Measurements from ENCODE around the gene SLC6A8.

Gene SLC6A8

DNA sequence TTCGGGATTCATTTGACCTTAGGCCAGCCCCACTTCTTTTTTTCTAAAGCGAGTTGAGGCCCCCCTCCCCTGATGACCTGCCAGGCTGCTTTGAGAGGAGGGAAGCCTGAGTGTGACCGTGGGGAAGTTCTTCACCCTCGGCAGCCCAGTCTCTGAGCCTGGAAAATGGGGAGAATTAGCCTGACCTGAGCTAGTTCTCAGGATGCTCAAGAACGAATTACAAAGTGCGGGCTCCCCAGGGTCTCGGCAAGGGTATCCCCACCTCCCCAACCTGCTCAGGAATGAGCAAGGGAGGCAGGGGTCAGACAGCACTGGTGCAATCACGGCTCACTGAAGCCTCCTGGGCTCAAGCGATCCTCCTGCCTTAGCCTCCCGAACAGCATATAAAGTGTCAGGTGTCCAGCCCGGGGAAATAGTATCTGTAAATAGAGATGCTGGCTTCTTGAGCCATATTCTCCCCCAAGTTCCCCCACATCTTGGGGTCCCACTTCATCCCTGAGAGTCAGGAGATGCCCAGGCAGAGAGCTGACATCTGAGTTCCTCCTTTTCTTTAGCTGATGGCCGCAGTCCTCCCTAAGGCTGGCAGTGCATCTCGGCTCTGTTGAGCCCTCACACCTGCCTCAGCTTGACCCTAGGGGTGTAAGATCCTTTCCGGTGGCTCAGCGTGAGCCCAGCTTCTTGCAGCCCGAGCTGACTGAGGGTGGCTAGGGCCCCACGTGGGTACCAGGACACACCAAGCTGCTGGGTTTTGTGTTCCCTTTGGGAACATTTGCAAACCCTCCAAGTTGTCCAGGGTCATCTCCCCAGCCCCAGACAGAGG is 39.2 kb upstream of the SLC6A8 start:
- DNase-seq = no peak

DNA sequence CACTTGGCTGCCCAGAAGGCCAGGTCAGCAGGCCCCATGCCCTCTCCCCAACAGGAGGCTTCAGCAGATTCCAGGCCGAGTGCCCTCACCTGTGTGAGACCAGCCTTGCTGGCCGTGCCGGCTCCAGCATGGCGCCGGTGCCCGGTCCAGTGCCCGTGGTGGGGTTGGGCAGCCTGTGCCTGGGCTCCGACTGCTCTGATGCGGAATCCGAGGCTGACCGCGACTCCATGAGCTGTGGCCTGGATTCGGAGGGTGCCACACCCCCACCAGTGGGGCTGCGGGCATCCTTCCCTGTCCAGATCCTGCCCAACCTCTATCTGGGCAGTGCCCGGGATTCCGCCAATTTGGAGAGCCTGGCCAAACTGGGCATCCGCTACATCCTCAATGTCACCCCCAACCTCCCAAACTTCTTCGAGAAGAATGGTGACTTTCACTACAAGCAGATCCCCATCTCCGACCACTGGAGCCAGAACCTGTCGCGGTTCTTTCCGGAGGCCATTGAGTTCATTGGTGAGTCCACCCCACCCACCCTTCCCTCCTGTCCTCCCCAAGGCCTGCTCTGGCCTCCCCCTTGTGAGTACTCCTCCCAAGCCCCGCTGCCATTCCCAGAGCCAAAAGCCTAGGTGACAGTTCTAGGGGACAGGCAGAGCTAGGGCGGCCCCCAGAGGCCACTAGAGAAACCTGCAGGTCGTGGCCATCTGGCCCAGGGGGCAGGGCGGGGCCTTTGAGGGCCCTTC is 38.4 kb upstream of the SLC6A8 start:
- DNase-seq = no peak

DNA sequence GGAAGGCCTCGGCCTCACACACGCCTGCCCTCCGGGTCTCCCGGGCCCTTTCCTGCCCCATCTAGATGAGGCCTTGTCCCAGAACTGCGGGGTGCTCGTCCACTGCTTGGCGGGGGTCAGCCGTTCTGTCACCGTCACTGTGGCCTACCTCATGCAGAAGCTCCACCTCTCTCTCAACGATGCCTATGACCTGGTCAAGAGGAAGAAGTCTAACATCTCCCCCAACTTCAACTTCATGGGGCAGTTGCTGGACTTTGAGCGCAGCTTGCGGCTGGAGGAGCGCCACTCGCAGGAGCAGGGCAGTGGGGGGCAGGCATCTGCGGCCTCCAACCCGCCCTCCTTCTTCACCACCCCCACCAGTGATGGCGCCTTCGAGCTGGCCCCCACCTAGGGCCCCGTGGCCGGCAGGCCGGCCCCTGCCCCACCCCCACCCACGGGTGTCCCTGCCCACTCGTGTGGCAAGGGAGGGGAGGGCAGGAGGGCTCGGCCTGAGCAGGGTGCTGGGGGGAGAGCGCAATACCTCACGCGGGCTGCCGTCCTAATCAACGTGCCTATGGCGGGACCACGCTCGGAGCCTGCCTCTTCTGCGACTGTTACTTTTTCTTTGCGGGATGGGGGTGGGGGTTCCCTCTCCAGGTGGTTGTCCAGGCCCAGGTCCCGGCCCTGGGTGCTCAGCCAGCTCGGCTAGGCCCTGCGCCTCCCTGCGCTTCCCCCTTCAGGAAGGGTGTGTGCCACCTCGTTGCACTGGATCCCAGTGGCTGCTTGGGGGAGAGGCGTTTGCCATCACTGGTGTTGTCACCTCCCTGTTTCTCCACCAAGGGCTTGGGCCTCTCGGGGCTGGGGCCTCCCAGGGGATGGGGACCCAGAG is 37.6 kb upstream of the SLC6A8 start:
- DNase-seq = no peak

DNA sequence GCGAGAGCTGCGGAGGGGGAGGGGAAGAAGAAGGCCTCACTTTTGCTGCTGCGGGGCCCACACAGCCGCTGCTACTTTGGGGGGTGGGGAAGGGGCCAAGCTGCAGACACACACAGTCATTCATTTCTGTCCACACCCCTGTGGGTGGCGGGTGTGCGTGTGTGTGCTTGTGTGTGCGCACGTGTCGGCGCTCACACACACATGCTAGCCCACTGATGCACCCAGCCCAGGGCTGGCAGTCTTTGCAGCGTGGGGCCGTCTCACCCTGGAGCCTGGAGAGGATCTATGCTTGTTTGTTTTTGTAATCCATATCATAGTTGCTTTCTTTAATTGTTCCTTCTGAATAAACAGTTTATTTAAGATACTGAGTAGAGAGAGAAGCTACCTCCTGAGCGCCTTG is 36.8 kb upstream of the SLC6A8 start:
- no peak for DNase-seq

DNA sequence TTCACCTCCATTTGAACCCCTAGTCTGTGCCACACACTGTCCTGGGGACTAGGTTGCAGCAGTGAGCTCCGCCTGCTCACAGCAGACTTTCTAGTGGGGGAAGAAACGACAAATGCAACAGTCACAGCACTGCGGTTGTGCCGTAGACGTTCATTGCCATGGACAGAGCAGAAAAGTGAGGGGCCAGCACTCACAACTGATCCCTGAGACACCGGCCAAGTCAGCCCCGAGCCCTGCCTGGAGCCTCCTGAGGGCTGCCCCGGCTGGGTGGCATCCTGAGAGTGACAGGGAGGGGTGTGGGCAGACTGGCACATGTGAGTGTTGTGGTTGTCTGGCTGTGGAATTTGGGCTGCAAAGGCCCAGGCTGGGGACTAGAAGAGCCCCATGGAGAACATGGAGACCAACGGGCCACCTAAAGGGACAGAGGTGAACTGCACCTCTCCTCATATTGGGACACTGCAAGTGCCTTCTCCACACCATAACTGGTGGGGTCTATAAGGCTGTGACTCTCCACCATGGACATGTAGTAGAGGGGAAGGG is 36.1 kb upstream of the SLC6A8 start:
- DNase-seq = no peak

DNA sequence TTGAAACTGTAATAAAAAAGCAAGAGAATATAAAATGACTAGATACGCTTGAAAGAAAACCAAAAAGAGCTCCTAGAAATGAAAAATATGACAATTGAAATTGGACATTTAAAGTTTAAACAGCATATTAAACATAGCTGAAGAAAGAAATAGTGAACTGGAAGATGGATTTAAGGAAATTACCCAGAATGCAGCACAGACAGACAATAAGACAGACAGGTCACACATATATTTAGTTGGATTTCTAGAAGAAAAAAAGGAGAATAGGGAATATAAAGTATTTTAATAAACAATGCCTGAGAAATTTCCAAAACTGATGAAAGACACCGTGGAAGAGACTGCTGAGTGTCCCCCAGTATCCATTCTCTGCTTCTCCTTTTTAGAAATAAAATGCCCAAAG is 34.2 kb upstream of the SLC6A8 start:
- no peak for DNase-seq

DNA sequence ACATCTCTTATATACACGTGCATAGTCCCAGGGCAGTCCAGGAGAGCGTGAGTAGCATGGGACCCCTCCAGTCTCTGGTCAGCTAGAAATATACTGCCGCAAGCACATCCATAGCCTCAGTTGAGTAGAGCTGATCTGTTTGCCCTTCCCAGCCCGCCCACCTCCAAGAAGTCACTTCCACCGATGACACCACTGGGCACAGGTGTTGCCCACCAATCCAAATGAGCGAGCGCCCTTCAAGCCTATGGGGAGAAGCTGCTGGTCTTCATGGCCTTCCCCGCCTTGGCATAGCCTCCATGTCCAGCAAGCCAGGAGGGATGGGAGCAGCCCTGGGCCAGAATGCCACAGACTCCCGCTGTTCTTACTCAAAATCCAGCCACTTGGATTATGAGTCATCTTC is 30.6 kb upstream of the SLC6A8 start:
- no peak for DNase-seq

DNA sequence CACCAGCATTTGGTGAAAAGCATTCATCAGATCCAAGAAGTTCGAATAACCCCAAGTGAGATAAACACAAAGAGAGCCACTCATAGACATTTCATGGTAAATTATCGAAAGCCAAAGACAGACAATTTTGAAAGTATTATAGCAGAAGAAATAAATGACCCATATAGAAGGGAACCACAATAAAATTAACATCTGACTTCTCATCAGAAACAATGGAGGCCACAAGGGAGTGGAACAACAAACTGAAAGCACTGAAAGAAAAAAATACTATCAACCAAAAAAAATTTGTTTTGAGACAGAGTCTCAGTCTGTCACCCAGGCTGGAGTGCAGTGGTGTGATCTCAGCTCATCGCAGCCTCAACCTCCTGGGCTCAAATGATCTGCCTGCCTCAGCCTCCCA is 28.5 kb upstream of the SLC6A8 start:
- DNase-seq = no peak

DNA sequence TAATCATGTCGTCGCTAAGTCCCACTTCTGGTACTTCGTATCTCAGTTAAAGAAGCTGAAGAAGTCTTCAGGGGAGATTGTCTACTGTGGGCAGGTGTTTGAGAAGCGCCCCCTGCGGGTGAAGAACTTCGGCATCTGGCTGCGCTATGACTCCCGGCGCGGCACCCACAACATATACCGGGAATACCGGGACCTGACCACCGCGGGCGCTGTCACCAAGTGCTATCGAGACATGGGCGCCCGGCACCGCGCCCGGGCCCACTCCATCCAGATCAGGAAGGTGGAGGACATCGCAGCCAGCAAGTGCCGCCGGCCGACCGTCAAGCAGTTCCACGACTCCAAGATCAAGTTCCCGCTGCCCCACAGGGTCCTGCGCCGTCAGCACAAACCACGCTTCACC is 25.5 kb upstream of the SLC6A8 start:
- DNase-seq = no peak

DNA sequence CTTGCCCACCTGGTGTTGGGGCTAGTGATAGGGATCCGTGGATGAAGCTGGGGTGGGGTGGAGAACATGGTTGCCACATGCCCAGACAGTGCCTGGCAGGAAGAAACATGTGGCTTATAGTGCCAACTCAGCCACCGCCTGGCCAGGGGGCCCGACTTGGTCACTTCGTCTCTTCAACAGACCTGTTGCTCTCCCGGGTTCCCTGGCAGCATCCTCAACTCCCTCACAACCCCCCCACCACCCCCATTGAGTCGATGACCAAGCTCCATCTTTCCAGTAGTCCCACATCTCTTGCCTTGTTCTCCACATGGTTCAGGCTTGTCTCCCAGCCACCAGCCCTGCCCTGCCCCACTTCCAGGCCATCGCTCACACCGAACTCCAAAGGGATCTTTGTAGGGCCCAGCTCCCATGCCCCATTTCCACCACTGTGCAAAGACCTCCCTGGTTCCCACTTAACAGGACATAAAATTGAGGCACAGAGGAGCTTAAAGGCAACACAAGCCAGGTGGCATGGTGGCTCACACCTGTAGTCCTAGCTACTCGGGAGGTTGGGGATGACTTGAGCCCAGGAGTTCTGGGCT is 21.9 kb upstream of the SLC6A8 start:
- no peak for DNase-seq

DNA sequence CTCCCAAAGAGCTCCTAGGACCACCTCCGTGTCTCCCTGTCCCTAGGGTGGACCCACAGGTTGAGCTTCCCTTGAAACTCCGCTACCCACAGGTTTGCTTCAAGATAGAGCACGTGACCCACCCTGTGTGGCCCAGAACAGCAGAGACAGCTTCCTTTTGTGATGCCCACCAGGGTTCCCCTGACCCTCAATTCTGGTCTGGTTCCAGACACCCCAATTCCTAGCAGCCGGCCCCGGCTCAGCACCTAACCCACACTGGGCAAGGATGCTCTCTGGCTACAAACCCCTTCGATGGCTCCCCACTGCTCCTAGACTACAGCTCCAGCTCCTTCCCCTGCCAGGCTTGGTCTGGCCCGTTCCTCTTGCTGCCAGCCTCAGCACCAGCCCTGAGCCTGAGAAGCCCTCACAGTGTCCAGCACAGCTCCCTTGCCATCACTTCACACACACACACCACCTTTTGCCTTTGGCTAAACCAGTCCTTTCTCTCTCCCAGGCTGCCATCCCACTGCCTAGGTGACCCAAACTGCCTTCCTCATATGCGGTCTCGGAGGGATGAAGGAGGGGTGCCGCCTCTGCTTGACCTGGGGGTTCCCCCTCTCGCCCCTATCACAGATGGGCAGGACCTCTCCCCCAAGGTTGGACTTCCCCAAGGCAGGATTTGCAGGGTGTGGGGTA is 20.3 kb upstream of the SLC6A8 start:
- no peak for DNase-seq

DNA sequence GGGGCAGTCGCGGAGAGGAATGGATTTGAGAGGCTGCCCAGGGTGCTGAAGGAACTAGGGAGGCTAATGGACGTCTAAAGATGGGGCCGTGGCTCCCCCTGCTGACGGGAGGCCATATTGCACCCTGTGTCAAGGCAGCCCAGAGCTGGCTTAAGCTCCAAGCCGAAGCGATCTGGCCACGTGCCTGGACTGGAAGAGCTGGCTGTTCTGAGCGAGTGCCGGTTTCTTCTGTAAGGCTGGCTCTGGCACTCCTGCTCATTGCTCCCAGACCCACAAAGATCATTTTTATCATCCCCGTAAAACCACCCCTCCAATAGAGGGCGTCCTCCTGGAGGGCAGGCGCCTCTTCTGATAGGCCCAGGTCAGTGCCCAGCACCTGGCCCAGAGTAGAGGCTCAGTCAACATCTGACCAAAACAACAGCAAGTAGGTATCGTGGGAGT is 19.8 kb upstream of the SLC6A8 start:
- DNase-seq = peak; percentile 49

DNA sequence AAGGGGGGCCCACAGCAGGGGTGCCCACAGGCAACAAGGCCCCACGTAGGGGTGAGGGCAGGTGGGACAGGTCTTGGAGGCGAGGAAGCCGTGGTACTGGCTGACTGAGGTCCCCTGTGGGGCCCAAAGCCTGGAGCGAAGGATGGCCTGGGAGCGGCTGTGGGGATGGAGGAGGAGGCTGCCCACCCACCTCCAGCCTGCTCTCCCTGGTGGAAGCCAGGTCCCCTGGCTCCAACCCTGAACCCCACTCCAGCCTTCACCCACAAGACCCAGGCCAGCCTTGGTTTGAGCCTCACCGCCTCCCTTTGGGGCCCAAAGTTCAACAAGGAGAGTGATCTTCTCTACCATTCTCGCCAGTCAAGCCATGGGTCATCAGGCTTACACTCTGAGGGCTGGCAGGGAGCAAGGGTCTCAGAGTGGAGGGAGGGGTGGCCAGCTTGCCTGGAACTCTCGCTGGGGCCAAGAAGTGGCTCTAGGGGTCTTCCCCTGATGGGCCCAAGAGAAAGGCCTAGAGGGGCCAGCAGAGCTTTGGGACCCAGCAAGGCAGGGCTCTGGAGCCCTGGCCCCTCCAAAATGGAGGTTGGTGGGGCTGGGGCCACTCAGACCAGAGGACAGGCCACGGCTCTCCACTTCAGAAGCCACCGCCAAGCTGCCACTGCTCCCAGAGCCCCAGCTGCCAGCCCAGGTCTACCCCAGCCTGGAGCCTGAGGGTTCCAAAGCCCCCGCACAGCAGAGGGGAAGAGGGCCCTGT is 19.1 kb upstream of the SLC6A8 start:
- no peak for DNase-seq

DNA sequence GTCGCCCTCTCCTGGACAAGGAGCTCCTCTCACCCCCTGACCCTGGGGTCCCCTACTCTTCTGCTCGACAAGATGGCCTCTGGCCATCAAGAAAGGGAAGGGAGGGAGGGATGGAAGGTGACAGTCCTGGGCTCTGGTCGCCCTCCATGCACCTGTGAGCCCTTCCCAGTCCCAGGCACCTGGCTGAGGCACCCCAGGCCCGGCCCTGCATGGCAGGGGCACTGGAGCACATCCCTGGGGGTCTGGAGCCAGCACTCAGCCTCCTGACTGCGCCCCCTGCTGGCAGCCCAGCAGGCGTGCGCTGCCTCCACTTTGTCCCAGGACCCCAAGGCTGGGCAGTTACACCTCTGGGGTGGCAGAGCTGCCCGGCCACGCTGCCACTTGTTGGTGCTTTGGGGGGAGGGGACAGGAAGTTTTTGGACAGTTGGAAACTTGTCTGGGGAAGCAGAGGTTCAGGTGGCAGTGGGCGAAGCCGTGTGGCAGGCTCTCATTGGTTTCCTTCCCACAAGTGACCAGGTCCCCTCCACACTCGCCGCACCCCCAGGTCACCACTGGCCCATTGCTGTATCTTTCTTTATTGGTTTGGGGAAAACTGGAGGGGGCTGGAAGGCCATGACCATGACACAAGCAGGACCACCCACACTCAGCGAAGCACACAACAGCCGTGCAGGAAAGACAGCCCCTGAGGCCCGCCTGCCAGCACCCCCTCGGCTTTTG is 18.4 kb upstream of the SLC6A8 start:
- DNase-seq = no peak

DNA sequence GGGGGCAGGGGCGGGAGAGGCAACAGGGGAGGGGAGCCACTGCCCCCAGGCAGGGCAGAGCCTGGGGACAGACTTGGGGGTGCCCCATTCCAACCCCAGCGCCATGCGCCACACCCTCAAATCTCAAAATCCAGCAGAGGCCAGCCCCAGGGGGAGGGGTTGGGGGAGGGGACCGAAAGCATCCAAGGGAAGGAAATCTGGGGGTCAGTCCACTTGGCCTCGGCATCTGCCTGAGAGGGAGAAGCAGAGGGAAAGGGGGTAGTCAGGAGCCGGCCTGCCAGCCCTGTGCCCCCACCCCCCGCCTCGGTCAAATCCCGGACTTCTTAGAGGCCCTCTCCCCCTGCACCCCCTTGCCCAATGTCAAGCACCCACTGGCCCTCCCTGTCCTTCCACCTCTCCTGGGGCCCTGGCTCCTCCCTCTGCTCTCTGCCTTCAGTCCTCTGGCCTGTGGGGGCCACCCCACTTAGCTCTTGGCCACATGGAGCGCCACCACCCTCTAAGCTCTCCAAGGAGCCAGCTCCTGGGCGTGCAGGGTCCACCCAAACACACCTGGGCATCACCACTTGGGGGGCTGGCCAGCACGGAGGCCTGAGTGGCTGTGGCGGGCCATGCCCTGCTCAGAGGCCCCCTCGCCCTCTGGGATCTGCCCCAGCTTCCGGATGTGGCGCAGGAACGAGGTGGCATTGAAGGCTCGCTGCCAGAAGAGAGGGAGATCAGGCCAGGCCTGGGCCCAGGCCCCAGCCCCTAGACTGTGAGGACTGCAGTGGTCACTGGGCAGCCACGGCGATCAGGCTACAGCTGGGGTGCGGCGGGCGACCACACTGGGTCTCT is 17.6 kb upstream of the SLC6A8 start:
- no peak for DNase-seq

DNA sequence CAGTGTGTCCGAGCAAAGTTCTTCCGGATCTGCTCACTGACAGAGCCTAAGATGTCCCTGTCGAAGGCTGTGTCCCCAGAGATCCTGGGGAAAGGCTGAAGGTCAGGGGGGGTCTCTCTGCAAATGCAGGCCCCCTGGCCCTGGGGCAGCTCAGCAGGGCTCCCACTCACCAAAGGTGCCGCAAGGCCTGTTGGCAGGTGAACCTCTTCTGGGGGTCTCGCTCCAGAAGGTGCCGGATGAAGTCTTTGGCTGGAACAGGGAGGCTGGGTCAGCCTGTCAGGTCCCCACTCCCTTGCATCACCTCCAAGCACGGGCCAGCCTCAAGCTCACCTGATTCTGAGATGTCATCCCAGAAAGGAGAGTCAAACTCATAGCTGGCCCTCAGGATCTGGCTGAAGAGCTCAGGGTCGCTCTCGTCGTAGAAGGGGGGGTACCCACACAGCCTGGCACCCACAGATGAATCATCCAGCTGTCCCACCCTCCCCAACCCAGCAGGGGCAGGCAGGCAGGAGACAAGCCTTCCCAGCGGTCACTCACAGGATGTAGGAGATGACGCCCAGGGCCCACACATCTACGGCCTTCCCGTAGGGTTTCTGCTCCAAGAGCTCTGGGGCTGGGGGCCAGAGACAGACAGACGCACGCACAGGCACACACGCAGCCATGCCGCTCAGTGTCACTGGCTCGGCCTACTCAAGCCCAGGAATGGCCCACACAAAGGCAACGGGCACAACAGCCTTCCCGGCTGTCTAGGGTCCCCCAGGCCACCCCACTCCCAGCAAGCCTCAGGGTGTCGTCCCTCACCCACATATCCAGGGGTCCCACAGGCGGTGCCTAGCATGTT is 16.8 kb upstream of the SLC6A8 start:
- no peak for DNase-seq

DNA sequence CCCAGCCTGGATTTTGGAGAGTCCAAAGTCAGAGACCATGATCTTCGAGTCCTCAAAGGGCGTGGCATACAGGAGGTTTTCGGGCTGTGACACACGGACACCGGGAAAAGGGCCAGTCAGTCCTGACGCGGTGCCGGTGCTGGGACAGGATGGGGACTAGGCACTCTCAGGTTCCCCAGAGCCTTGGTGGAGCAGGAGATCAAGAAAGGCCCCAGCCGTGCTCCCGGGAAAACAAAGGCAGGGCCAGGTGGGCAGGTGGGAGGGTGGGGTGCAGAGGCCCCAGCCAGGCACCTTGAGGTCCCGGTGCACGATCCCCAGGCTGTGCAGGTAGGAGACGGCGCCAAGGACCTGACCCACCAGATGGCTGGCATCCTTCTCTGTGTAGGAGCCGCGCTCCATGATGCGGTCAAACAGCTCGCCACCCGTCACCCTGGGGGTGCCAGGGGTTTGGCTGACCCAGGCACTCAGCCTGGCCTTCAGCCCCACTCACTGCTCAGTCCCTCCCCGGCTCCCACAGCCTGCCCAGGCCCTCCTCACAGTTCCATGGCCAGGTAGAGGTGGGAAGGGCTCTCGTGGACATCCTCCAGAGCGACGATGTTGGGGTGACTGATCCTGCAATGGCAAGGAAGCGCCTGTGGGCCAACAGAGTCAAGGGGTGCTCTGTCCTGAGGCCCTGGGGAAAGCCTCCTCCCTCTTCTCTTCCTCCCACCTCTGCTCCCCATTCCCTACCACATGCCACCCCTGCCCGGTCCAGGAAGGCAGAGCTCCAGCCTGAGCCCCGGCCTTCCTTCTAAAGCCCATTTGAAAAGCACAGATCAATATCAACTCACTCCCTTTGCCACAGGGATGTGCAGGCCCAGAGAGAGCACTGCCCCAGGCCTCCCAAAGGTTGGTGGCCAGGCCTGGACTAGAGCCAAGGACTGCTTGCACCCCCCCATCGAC is 15.9 kb upstream of the SLC6A8 start:
- DNase-seq = no peak

Measured in DMS79 (cell line).